Breast epithelium (tissue), 4 donors: ENCODE measurements around the gene NME4. TPM values are rescaled to one million over a fixed set of nuclear protein-coding genes. Genes with fewer than 3 reads are reported as not detected.
"Not testable (repeated sequence)": the region's sequence is repeated elsewhere in the genome, so short reads cannot be mapped to it uniquely, and the experiment has no call there.

Experiments used
- DNase-seq, 2 donors: peaks; one replicate each; pipeline ENCODE4 v3.0.0-alpha.2; 2019; ENCODE audit warnings: low spot score in 2 of 2
- H3K27ac ChIP-seq, 2 donors: fragments of 200-600 bp; sonication (generic) in 1 of 2; one replicate each; pipeline ENCODE4 v1.5.1; 2016 to 2019; ENCODE audit warnings: mild to moderate bottlenecking in 1 of 2
- H3K27me3 ChIP-seq, 2 donors: fragments of 200-600 bp; sonication (generic) in 1 of 2; one replicate each; pipeline versions ENCODE4 v1.5.1 to v1.6.0; 2017 to 2019; ENCODE audit warnings: control low read depth in 1 of 2, mild to moderate bottlenecking in 1 of 2
- H3K36me3 ChIP-seq: fragments of 200-600 bp; one replicate; pipeline ENCODE4 v1.5.1; 2019
- H3K4me1 ChIP-seq, 2 donors: fragments of 200-600 bp; sonication (generic); one replicate each; pipeline ENCODE4 v1.5.1; 2016 to 2019; ENCODE audit warnings: control low read depth in 1 of 2
- H3K4me3 ChIP-seq, 3 donors: fragments of 200-600 bp; sonication (generic); 1 replicate in 2 of 3; 2 replicates in 1 of 3; pipeline ENCODE4 v1.5.1; 2016 to 2019; ENCODE audit warnings: mild to moderate bottlenecking in 3 of 3, moderate library complexity in 2 of 3
- H3K9me3 ChIP-seq, 2 donors: fragments of 200-600 bp; sonication (generic) in 1 of 2; one replicate each; pipeline ENCODE4 v1.5.1; 2016 to 2019; ENCODE audit warnings: control low read depth in 1 of 2
- POLR2A ChIP-seq: fragments of 450-650 bp; IDR thresholded peaks from one replicate; pipeline ENCODE4 v1.6.1; 2016; ENCODE audit warnings: antibody characterized with exemption, mild to moderate bottlenecking, moderate library complexity
- POLR2AphosphoS5 ChIP-seq, 3 donors: sonication (generic); formaldehyde crosslinking; IDR thresholded peaks; one replicate each; pipeline ENCODE4 v1.6.1; 2017; ENCODE audit warnings: antibody characterized with exemption in 3 of 3
- intact Hi-C: fragments of 100-400 bp; cut with DNase I; formaldehyde crosslinking; loops from one replicate; pipeline ENCODE4 v1.15.1; 2023; ENCODE audit warnings: low total_unique reads
- total RNA-seq, 3 donors: library from RNA; depleted of rRNA; stranded (reverse); fragments of >200 nt; gene quantifications; one replicate each; pipeline ENCODE4 v1.1.0, GENCODE V29; 2016
- TF ChIP-seq, protein P1 (sequence below), 3 donors: fragments of 450-650 bp; IDR thresholded peaks; one replicate each; pipeline ENCODE4 v1.5.1; 2016 to 2017; ENCODE audit warnings: antibody characterized with exemption in 3 of 3, mild to moderate bottlenecking in 3 of 3, moderate library complexity in 3 of 3

The NME4 gene
- 100 to 1,000 TPM in 1 of 3 donors, 10 to 100 TPM in 2; 46.5 to 118 (median 78.0) TPM for total RNA-seq

DNA sequence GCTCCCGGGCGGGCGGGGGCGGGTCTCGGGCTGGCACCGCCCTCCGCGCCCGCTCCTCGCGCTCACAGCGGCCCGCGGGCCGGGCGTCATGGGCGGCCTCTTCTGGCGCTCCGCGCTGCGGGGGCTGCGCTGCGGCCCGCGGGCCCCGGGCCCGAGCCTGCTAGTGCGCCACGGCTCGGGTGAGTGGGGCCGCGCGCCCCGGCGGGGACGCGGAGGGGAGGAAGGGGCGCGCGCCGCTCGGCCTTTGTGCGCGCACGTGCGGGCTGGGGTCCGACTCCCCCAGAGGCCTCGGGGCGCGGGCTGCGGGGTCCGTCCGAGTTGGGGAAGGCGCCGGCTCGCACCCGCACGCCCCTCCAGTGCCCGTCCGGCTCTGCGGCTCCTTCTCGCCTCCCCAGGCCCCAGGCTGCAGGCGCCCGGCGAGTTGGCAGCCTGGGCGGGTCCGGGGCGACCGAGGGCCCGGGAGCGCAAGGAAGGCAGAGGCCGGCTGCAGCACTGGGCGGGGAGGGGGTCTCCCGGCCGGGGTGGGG, at the start of gene NME4:
Gene NME4 (plus strand): TSS at position 65 of the 527 bp plus-strand sequence. CDS start 24 bp downstream, at position 89.
- Histone ChIP-seq H3K27ac (peak within 1 kb of the TSS; percentile 73 to 91), H3K36me3 (no peaks in the 10 kb centered on the region), H3K4me3 (peak within 1 kb of the TSS; percentile 56 to 96 (median 72)), H3K9me3 (no peaks in the 10 kb centered on the region), H3K4me1 (no peaks in the 10 kb centered on the region), H3K27me3 (no peaks in the 10 kb centered on the region)
- DNase-seq: no peak
- intact Hi-C loops: no loop called here
- TF ChIP-seq POLR2AphosphoS5 (IDR thresholded peaks at IDR 0.05) (no peak), POLR2A (no peak)
- TF ChIP-seq, protein P1, sequence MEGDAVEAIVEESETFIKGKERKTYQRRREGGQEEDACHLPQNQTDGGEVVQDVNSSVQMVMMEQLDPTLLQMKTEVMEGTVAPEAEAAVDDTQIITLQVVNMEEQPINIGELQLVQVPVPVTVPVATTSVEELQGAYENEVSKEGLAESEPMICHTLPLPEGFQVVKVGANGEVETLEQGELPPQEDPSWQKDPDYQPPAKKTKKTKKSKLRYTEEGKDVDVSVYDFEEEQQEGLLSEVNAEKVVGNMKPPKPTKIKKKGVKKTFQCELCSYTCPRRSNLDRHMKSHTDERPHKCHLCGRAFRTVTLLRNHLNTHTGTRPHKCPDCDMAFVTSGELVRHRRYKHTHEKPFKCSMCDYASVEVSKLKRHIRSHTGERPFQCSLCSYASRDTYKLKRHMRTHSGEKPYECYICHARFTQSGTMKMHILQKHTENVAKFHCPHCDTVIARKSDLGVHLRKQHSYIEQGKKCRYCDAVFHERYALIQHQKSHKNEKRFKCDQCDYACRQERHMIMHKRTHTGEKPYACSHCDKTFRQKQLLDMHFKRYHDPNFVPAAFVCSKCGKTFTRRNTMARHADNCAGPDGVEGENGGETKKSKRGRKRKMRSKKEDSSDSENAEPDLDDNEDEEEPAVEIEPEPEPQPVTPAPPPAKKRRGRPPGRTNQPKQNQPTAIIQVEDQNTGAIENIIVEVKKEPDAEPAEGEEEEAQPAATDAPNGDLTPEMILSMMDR (IDR thresholded peaks at IDR 0.05): no peak

DNA sequence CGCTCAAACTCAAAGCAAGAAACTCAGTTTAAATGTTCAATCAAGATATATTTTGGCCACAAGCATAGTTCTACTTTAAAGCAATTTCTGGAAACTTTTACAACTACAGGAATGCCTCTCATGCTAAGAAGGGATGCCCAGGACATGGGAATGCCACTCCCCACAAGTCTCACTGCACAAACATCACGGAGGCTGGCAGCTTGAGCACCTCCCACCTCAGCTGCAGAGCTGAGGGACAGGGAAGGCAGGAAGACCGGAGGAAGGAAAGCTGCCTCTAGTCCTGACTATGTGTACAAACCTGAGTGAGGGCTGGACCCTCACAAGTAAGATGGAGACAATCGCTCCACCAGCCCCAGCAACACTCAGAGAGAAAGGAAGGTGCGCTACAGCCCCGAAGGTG, 49.8 kb upstream of the NME4 start:
- no peak for TF ChIP-seq POLR2AphosphoS5 (IDR thresholded peaks at IDR 0.05)
- Histone ChIP-seq H3K9me3 (no peaks in the 10 kb centered on the region), H3K27me3 (no peaks in the 10 kb centered on the region), H3K27ac (no peak overlapping the region), H3K36me3 (no peaks in the 10 kb centered on the region), H3K4me1 (peaks cover 0 to 5% of the 10 kb centered on the region in 2 donors), H3K4me3 (no peak overlapping the region)
- intact Hi-C loops: no loop called here
- no peak for DNase-seq

GRCh38 chr16:348495-348894, 48.5 kb upstream of the NME4 start:
- H3K36me3 ChIP-seq, H3K4me3 ChIP-seq, H3K27me3 ChIP-seq, DNase-seq, H3K9me3 ChIP-seq, H3K4me1 ChIP-seq, H3K27ac ChIP-seq, intact Hi-C loops: not testable (repeated sequence)

DNA sequence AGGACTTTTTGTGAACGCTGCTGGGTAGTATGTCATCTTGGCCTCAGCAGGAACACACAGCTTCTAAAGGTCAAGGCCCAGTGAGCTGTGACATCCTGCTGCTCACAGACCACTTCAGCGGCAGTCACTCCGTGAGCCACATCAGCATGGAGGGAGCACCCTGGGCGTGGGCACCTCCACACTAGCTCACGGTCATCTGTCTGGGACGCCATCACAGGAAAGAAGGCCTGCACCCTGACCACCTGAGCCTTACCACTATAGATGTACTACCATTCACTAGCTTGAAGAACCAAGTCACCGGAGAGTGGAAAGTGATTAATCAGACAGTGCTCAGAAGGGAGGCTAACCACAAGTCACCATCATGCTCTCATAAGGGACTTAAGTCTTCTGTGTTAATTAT, 47.8 kb upstream of the NME4 start:
- H3K27ac ChIP-seq: no peak overlapping the region
- H3K36me3 ChIP-seq: no peaks in the 10 kb centered on the region
- TF ChIP-seq, protein P1 (IDR thresholded peaks at IDR 0.05): no peak
- TF ChIP-seq POLR2AphosphoS5 (IDR thresholded peaks at IDR 0.05) (no peak), POLR2A (no peak)
- no peak for DNase-seq
- H3K4me3 ChIP-seq: no peak overlapping the region
- intact Hi-C loops: no loop called here
- no peaks in the 10 kb centered on the region for H3K9me3 ChIP-seq
- no peaks in the 10 kb centered on the region for H3K27me3 ChIP-seq
- H3K4me1 ChIP-seq: peaks cover 0 to 5% of the 10 kb centered on the region in 2 donors

GRCh38 chr16:350203-350602, 46.8 kb upstream of the NME4 start:
- Histone ChIP-seq H3K4me1 (peaks cover 0 to 5% of the 10 kb centered on the region in 2 donors), H3K36me3 (no peaks in the 10 kb centered on the region), H3K4me3 (no peak overlapping the region), H3K9me3 (no peaks in the 10 kb centered on the region), H3K27me3 (no peaks in the 10 kb centered on the region), H3K27ac (no peak overlapping the region)
- intact Hi-C loops: loop anchor here (10.0 kb wide), 1 partner anchor 115 kb away; the partner anchor contains the start of gene FAM234A
- TF ChIP-seq, protein P1 (IDR thresholded peaks at IDR 0.05): no peak
- TF ChIP-seq POLR2AphosphoS5 (IDR thresholded peaks at IDR 0.05) (no peak), POLR2A (no peak)
- no peak for DNase-seq

DNA sequence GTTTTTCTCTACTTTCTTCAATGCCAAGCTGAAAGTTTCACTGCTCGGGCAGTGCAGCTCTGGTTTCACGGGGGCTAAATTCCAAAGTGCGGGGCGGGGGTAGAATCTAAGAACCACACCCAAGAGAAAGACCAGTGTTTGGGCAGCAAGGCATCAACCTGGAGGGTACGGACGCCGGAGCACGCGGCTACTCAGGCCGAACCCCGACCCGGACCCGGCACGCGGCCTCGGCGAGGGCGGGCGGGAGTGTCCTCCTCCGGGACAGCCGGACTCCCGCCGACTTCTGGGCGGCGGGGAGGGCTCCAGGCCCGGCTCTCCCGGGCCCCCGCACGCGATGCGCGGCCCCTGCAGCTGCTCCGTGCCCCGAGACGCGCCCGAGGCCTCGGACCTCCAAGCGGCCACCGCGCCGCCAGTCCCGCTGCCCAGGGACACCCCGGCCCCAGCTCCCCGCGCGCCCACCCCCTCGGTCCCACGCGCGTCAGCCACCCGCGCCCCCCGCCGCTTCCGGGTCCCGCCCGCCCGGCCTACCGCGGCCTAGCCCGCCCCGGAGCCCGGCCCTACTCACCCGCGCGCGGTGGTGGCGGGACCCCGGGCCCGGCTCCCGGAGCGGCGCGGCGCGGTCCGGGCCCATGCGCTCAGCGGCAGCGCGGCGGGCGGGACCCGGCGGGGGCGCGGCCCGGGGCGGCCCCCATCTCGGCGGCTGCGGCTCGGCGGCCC, 45.0 kb upstream of the NME4 start:
- Histone ChIP-seq H3K4me3 (peak overlapping the region; percentile 70 to 96 (median 77)), H3K4me1 (peaks cover 0 to 5% of the 10 kb centered on the region in 2 donors), H3K36me3 (no peaks in the 10 kb centered on the region), H3K27me3 (no peaks in the 10 kb centered on the region), H3K27ac (peak overlapping the region; percentile 42 to 79), H3K9me3 (no peaks in the 10 kb centered on the region)
- intact Hi-C loops: loop anchor here (2.0 to 10.0 kb wide), 2 partner anchors 73 to 117 kb away; partner anchors contain the start of genes FAM234A and RAB11FIP3
- TF ChIP-seq, protein P1 (IDR thresholded peaks at IDR 0.05): no peak
- TF ChIP-seq POLR2AphosphoS5 (IDR thresholded peaks at IDR 0.05) (no peak), POLR2A (no peak)
- no peak for DNase-seq
